Stimulated activated CD8-positive, alpha-beta memory T cell treated with anti-CD3 and anti-CD28 coated beads, Interleukin-7, amount 100 ng/mL, for 48 hours (primary cell): Measurements from ENCODE around the gene MPRIP.

Experiments used
- DNase-seq, 2 donors: peaks; one replicate each; pipeline ENCODE4 v3.0.0-alpha.2; 2020; ENCODE audit warnings: low read depth in 1 of 2; ENCODE audit errors: extremely low read depth in 1 of 2

Gene MPRIP

DNA sequence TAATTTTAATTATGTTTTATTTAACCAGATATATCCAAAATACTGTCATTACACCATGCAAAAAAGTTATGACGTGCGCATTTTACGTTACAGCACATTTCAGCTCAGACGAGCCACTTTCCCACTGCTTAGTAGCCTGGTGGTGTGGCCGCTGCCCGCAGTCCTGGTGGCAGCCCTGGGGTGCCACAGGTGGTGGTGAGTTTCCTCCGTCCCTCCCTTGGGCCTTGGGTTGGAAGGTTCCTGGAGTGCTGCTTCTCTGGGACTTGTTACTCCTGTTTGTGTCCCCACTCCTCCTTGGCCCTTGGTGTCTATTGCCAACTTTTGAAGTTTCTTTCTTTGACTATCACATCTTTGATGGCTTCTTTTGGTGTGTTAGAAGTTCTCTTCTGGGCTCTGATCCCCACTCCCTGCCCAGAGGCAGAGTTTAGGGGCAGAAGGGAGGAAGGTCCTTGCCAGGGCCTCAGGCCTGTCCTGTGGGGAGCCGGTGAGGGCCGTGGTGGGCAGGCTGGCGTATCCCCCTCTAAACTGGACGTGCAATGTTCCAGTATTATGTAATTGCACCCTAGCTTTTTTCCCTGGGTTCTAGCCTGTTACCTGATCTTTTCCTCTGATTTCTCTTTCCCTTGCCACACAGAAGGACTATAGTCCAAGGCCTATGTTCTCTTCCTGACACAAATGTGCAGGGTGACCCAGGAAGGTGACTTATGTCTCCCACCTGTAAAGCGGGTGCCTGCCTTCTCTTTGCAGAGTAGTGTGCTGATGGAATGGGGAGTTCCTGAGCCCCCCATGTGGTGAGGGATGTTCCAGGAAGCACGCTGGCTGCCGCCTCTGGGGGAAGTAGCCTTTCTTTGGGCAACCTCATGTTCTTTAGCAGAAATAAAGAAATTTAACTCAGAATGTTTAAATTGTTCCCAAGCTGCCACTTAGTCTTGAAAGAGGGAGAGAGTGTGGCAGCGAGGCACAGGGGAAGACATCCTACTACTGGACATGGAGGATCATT is 8.4 kb downstream of the MPRIP start:
- no peak for DNase-seq

DNA sequence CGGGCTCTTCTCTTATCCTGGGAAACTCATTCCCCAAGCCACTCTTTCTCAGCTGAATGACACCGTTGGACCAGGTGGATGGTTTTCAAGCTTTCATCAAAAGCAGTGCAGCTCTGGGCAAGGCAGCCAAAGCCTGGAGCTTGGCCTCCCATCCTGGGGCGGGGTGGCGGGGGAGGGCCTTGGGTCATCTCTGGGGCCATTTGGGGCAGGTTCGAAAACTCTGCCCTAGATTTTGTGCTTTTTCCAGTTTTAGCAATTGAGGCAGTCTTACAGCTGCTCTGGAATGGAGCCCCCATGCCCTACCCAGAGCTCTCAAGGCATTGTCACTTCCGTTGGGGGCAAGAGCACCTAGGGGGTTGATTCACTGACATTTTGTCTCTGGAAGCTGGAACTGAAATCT is 9.1 kb downstream of the MPRIP start:
- no peak for DNase-seq

DNA sequence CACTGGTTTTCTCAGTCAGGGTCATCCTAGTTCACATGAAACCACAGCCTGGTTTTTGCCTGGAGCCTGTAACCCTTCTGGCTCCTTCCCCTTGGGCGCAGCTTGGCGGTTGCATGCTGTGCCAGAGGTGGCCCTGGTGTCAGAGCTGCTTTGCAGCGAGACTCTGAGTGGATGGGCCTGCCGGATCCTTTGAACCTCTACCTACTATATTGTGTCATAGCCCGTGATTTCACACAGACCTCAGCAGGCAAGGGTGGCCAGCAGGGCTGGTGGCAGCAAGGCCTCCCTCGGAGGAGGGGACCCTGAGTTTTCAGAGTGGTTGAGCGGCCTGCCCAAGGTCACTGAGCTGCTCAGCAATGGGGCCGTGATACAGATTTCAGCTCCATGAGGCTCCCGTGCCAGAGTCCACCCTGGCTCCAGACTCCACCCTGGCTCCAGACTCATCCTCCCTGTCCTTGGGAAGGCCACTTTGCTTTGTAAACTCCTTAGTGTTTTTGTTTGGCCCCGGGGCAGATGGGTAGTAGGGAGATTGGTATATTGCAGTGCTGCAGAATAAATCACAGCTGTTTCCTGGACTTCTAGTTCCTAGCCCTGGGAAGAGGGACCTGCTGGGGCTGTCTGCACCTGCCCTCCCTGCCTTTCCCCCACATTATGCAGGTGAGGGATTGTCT is 9.7 kb downstream of the MPRIP start:
- DNase-seq, result no peak

DNA sequence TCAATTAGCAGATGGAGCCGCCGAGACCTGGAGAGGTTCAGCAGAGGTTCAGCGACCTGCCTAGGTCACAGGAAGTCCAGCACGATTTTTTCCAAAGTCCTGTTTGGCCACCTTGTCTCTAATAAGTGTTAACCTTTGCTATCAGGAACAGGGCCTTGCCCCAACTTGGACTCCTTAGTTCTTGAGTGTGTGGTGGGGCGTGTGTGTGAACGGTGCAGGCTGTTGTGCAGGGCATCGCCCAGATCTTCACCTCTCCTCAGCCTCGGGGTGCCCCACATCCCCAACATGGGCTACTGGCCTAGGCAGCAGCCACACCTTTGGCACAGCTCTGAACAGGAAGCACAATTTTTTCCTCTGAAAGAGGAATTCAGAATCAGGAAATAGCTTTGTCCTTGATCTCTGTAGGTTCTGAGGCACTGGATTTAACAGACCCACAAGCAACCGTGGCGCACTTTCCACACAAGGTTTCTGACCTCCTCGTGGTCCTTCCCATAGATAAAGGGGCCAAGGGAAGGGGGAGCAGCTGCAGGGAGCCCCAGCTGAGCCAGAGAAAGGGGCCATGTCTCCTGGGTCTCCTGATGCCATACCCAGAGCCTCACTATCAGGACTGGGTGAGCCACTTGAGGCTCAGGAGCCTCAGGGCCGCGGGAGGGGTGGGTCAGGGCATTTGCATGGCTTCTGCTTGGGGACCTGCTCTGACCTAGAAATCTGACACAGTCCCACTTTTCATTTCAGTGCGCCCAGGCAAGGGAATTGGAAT is 10.4 kb downstream of the MPRIP start:
- no peak for DNase-seq

DNA sequence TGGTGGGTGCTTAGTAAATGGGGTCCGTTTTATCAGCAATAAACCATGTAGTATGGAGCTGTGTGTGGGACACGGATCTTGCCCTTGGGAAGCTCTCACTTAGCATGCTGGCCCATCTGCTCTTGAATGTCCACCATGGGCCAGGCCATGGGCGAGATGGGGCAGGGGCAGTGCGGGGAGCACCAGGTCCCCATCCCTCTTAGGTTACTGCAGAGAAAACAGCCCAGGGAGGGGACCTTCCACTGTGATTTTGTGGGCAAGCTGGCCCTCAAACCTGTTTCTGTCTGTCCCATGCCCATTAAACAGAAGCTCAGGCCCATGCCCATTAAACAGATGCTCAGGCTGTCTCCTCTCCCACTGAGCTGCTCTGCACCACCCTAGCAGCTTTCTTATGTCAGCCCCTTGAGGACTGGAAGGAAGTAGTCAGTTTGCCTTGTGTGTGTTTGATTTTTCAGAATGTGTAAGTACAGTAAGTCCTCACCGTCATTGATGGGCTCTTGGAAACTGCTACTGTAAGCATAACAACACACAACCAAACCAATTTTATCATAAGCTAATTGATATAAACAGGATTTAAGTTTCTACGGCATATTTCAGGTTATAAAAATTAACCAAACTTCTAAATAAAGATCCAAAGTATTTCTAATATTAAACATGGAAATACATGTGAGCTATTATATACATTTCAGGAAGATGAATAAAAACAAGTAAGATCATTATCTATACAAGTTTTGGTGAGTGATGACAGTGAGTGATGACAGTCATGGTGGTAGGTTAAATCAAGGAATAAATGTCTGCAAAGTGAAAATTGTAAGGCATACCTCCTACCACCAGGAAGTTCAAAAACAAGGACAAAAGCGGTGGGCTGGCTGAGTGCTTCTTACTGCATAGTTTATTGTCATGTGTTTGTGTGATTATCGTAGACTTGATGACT is 11.5 kb downstream of the MPRIP start:
- DNase-seq, result no peak

- no peak for DNase-seq
These were observed 12.4 kb downstream of the MPRIP start for GRCh38 chr17:17054636-17055035.

DNA sequence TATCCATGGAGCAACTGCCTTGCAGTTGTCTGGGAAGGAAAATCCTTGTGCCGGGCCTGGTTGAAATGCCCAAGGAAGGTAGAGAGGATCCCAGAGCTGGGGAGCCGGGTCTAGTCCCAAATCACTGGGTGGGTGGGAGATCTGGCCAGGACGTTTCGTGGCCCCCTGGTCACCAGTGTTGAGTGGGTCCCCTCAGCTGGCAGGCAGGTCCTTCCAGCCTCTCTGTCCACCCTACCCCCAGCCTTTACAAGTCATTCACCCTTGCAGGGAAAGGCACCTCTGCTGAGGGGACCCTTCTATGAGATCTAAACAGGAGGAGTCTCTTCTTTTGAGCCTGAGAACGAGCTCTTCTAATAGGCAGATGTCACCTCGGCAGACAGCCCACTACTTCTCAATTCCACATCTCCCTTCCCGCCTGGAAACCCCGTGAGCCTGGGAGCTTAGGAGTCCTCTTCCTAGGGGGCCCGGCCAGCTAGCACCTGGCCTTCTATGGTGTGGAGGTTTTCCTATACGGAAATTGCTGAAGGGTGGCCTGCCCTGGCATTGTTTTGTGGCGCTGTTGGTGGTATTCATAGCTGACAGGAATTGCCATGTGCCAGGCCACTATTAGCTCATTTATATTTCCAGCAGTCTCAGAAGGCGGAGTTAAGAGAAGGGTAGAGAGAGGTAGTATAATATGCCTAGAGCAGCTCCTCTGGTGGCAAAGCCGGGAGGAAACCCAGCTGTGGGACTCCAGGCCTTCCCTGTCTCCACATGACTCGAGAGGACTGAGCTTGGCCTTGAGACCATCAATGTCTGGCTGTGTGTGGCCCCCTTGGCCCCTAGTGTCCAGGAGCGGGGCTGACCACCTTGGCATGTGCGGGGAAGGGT is 13.3 kb downstream of the MPRIP start:
- no peak for DNase-seq

DNA sequence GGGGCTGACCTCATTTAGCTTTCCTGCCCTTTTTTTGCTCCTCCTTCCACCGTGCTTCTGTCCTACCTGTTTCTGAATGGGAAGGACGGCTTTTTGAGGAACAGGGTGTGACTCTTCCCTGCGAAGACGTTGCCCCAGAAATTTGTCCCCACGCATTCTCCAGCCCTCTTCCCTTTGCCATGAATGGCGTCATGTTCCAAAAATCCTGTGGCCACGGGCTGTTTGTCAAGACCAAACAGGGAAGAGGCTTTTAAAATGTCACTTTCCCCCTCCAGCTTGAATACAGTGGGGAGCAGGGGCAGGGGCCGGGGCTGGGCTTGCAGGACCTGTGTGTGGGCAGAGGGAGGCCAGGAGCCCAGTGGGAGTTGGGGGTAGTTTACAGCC is 13.9 kb downstream of the MPRIP start:
- no peak for DNase-seq

DNA sequence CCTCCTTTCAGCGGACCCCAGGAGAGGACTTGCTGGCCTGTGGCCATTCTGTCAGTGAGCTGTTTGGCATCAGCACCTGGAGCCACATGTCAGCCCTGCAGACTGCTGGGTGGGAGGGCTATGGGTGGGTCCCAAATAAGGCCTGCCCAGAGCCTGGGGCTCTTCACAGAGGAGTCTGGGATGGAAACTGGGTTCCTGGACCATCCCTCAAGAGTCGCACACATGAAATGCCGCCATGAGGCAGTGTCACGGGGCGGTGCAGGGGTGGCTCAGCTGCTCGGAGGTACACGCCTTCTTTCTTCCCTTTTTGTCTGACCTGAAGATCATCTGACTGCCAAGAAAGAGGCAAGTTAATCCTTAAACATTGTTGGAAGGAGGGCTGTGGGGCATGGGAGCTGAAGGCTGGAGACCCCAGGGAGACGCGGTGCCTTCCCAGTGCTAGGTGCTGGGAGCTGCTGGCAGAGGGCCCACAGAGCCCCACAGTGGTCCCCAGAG is 14.8 kb downstream of the MPRIP start:
- no peak for DNase-seq

DNA sequence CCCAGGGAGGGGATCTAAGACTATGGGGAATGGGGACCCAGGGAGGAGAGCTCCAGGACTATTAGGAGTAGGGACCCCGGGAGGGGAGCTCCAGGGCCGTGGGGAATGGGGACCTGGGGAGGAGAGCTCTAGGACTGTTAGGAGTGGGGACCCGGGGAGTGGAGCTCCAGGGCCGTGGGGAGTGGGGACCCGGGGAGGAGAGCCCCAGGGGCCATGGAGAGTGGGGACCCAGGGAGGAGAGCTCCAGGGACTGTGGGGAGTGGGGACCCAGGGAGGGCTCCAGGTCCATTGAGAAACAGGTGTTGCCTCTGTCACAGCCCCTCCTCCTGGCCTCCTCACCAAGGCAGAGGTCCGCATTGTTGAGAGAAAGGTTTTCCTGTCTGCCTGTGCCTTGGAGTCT is 16.0 kb downstream of the MPRIP start:
- no peak for DNase-seq

DNA sequence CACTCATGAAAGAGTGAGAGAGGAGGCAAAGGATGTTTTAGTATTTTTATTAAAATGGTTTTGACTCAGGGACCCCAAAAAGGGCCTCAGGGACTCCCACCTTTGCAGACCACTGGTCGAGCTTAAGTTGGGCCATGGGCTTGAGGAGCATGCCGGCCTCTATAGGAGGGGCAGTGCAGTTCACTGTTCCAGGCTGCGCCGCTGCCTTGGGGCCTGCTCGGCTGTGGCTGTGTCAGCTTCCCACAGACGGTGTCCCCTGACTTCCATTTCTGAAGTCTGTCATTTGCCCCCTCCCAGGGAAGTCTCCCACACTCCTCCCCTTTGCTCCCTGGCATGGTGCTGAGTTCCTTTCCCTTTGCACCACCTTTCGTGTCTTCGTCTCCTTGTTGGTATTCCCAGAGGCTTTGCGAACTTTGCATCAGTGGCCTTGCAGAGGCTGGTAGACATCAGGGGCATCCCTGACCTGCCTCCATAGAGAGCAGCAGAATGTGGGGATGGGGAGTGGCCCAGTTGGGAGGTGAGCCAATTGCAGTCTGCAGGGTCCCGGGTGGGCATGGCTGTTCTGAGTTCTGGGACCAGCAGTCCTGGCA is 17.1 kb downstream of the MPRIP start:
- no peak for DNase-seq

GRCh38 chr17:17060001-17060922 is 18.0 kb downstream of the MPRIP start:
- DNase-seq, result no peak

GRCh38 chr17:17060930-17061329 is 18.7 kb downstream of the MPRIP start:
- DNase-seq, result no peak

GRCh38 chr17:17061516-17061915 is 19.3 kb downstream of the MPRIP start:
- DNase-seq, result no peak

GRCh38 chr17:17062356-17062755 is 20.1 kb downstream of the MPRIP start:
- no peak for DNase-seq

DNA sequence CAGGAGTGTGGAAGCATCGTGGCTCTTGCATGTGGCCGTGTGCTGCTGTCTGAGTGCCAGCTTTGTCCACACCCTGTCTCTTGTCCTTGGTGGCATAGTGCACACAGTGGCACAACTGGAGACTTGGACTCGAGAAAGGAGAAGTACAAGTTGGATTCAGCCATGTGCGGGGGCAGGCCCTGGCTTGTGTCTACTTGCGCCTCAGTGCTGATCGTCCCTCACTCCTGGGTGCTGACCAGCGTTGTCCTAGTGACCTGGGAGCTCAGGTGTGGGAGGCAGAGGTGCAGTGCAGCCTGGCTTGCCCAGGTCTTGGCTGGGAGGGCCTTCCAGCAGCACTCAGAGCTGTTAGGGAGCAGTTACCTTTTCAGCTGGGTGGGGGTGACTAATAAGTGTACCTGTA is 20.6 kb downstream of the MPRIP start:
- DNase-seq, result no peak

GRCh38 chr17:17063546-17064122 is 21.4 kb downstream of the MPRIP start:
- DNase-seq, result no peak
